HCT116 (cell line): Measurements from ENCODE around the gene ATP6V0D1. TPM values are rescaled to one million over a fixed set of nuclear protein-coding genes. Genes with fewer than 3 reads are reported as not detected.

Experiments
- ATAC-seq: fragments of 200-7000 bp; cut with Tn5 transposase; 2 replicates; pipeline ENCODE4 v1.9.1; 2020; ENCODE audit warnings: mild to moderate bottlenecking, moderate library complexity
- BruUV-seq: library from RNA; stranded (reverse); fragments of 400-500 nt; replicated peaks from 2 replicates; lab custom pipeline; 2021; lab: Mats Ljungman, UMichigan
- CTCF ChIA-PET: fragments of 300-600 bp; sonication (Branson Sonifier 250); formaldehyde crosslinking; loops from one replicate; lab custom pipeline; 2021; ENCODE audit warnings: antibody characterized with exemption; lab: Charles Lee
- POLR2A ChIA-PET: fragments of 300-600, 350-600 bp; sonication (Branson Sonifier 250); formaldehyde crosslinking; loops from one replicate; lab custom pipeline; 2021; ENCODE audit warnings: antibody characterized with exemption; lab: Charles Lee
- RAD21 ChIA-PET, 2 experiments: fragments of 300-600 bp; sonication (Branson Sonifier 250); formaldehyde crosslinking; loops; one replicate each; lab custom pipeline; 2023; ENCODE audit warnings: low total read pairs in 2 of 2; ENCODE audit not compliant: uncharacterized antibody in 2 of 2, unreplicated experiment in 2 of 2, low non-redundant PET in 1 of 2; lab: Charles Lee
- DNase-seq: peaks from one replicate; pipeline ENCODE4 v3.0.0-alpha.2; 2010; ENCODE audit warnings: low read depth, low spot score
- H2AFZ ChIP-seq: fragments of 200-600 bp; shearing (Covaris generic), sonication (generic); 2 replicates; pipeline ENCODE4 v1.6.1; 2017; ENCODE audit warnings: low read depth, mixed run types, mixed read lengths, antibody characterized with exemption, low read length; ENCODE audit not compliant: poor library complexity, severe bottlenecking
- H3K27ac ChIP-seq: 2 replicates; pipeline ENCODE4 v1.5.1; 2012; ENCODE audit warnings: low read depth, low read length
- H3K27me3 ChIP-seq: fragments of 200-600 bp; sonication (generic); 2 replicates; pipeline ENCODE4 v1.6.1; 2016; ENCODE audit warnings: mixed run types, low read length, mixed read lengths; ENCODE audit not compliant: insufficient read depth
- H3K36me3 ChIP-seq, 2 experiments: fragments of 200-500 bp in 1 of 2; fragments of 200-600 bp in 1 of 2; sonication (Bioruptor generic) in 1 of 2; sonication (generic) in 1 of 2; 2 replicates each; pipeline versions ENCODE4 v1.5.1 to v1.6.1; 2014 to 2016; ENCODE audit warnings: low read length in 2 of 2, inconsistent platforms in 1 of 2, mixed read lengths in 1 of 2, mixed run types in 1 of 2; ENCODE audit not compliant: insufficient read depth in 2 of 2, control insufficient read depth in 1 of 2
- H3K4me1 ChIP-seq, 2 experiments: fragments of 200-600 bp in 1 of 2; sonication (generic) in 1 of 2; 2 replicates each; pipeline versions ENCODE4 v1.5.1 to v1.6.1; 2012 to 2017; ENCODE audit warnings: low read length in 2 of 2, inconsistent platforms in 1 of 2, mild to moderate bottlenecking in 1 of 2, mixed read lengths in 1 of 2, mixed run types in 1 of 2, moderate library complexity in 1 of 2; ENCODE audit not compliant: insufficient read depth in 2 of 2, control insufficient read depth in 1 of 2
- H3K4me2 ChIP-seq: fragments of 200-600 bp; sonication (generic); 2 replicates; pipeline ENCODE4 v1.6.1; 2017; ENCODE audit warnings: mixed run types, low read length, mixed read lengths
- H3K4me3 ChIP-seq, 2 experiments: fragments of 200-600 bp in 1 of 2; sonication (generic) in 1 of 2; replicated peaks in 1 of 2; 2 replicates each; pipeline ENCODE4 v1.5.1; 2011 to 2016; ENCODE audit warnings: low read length in 2 of 2, control low read depth in 1 of 2, low read depth in 1 of 2, mild to moderate bottlenecking in 1 of 2, mixed read lengths in 1 of 2, mixed run types in 1 of 2
- H3K79me2 ChIP-seq: fragments of 200-600 bp; sonication (generic); 2 replicates; pipeline ENCODE4 v1.6.1; 2017; ENCODE audit warnings: mild to moderate bottlenecking, mixed run types, low read length, moderate library complexity, mixed read lengths; ENCODE audit not compliant: insufficient read depth
- H3K9ac ChIP-seq: fragments of 200-600 bp; sonication (generic); 2 replicates; pipeline ENCODE4 v1.6.1; 2016; ENCODE audit warnings: low read length, mixed read lengths
- H3K9me2 ChIP-seq: fragments of 200-600 bp; sonication (generic), shearing (Covaris generic); 2 replicates; pipeline ENCODE4 v1.6.1; 2017; ENCODE audit warnings: mixed run types, mild to moderate bottlenecking, moderate library complexity; ENCODE audit not compliant: insufficient read depth
- H3K9me3 ChIP-seq, 2 experiments: fragments of 200-500 bp in 1 of 2; fragments of 200-600 bp in 1 of 2; sonication (Bioruptor generic) in 1 of 2; sonication (generic) in 1 of 2; 2 replicates each; pipeline ENCODE4 v1.6.1; 2014 to 2017; ENCODE audit warnings: low read length in 2 of 2, mixed read lengths in 2 of 2, inconsistent platforms in 1 of 2, low read depth in 1 of 2, mild to moderate bottlenecking in 1 of 2, mixed run types in 1 of 2, moderate library complexity in 1 of 2; ENCODE audit not compliant: control insufficient read depth in 1 of 2, insufficient read depth in 1 of 2
- H4K20me1 ChIP-seq: fragments of 200-600 bp; sonication (generic), shearing (Covaris generic); 2 replicates; pipeline ENCODE4 v1.6.1; 2017; ENCODE audit warnings: mixed run types, mild to moderate bottlenecking, moderate library complexity; ENCODE audit not compliant: insufficient read depth
- CBX3 ChIP-seq: IDR thresholded peaks from 2 replicates; pipeline ENCODE4 v1.6.1; 2012; ENCODE audit warnings: low read depth
- CEBPB ChIP-seq: IDR thresholded peaks from 2 replicates; pipeline ENCODE4 v1.6.1; 2012; ENCODE audit warnings: low read depth
- EGR1 ChIP-seq: IDR thresholded peaks from 2 replicates; pipeline ENCODE4 v1.6.1; 2012; ENCODE audit warnings: low read depth
- EZH2 ChIP-seq: fragments of 200-600 bp; sonication (generic); IDR thresholded peaks from 2 replicates; pipeline ENCODE4 v1.6.1; 2017; ENCODE audit warnings: antibody characterized with exemption, mixed run types
- EZH2phosphoT487 ChIP-seq: fragments of 200-600 bp; IDR thresholded peaks from 2 replicates; pipeline ENCODE4 v1.6.1; 2018; ENCODE audit warnings: antibody characterized with exemption, borderline replicate concordance
- JUND ChIP-seq: IDR thresholded peaks from 2 replicates; pipeline ENCODE4 v1.6.1; 2012
- POLR2A ChIP-seq: IDR thresholded peaks from 2 replicates; pipeline ENCODE4 v1.7.0; 2011; ENCODE audit warnings: borderline replicate concordance; ENCODE audit not compliant: insufficient read depth, insufficient read length; ENCODE audit errors: extremely low read depth
- SIN3A ChIP-seq: IDR thresholded peaks from 2 replicates; pipeline ENCODE4 v1.6.1; 2012; ENCODE audit warnings: low read depth
- SRF ChIP-seq: IDR thresholded peaks from 2 replicates; pipeline ENCODE4 v1.6.1; 2012; ENCODE audit warnings: low read depth
- ZFX ChIP-seq: fragments of 450-650 bp; IDR thresholded peaks from 2 replicates; pipeline ENCODE4 v1.6.1; 2017
- intact Hi-C: fragments of 100-400 bp; cut with micrococcal nuclease; formaldehyde crosslinking; loops from 2 replicates; pipeline ENCODE4 v1.10.0; 2022
- total RNA-seq: library from RNA; stranded (reverse); gene quantifications from one replicate; pipeline ENCODE4 v1.2.1, GENCODE V29; 2021; ENCODE audit not compliant: unreplicated experiment
- TF ChIP-seq, protein P1 (sequence below): IDR thresholded peaks from 2 replicates; pipeline ENCODE4 v1.6.1; 2012
- TF ChIP-seq, protein P2 (sequence below): IDR thresholded peaks from 2 replicates; pipeline ENCODE4 v1.6.1; 2012
- TF ChIP-seq, protein P3 (sequence below): IDR thresholded peaks from 2 replicates; pipeline ENCODE4 v1.6.1; 2012; ENCODE audit warnings: low read depth
- TF ChIP-seq, protein P4 (sequence below): IDR thresholded peaks from 2 replicates; pipeline ENCODE4 v1.6.1; 2011; ENCODE audit warnings: mild to moderate bottlenecking, low read length, moderate library complexity; ENCODE audit not compliant: insufficient replicate concordance; ENCODE audit errors: extremely low read depth

The ATP6V0D1 gene
- total RNA-seq, 1 experiment from 2014 or later = 36.6 TPM

DNA sequence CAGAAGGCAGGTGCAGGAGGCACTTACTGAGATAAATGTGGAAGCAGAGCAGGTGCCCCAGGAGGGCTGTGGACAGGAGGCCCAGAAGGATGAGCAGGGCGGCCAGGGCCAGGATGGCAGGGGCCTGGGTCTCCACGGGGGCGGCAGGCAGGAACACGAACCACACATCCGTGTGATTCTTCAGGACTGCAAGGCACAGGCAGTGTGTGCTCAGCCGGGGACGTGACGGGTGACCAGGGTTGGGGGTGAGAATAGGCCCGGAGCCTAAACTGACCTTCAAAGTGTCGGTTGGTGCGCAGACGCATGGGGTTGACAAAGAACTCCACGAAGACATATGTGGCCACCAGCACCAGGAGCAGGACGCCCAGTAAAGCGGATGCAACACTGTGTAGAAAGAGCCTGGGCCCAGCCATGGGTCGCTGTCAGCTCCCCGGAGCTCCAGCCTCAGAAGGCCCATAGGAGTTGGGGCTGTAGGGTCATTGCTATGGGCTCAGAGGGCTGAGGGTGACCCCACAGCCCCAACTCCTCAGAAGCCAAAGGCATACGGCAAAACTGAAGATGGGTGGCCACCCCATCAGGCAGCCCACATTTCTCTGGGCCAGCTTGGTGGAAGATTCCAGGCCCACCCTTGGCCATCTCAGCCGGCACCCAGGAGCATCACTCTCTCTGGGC lies 82.3 kb downstream of the ATP6V0D1 start:
- no peaks in the 10 kb centered on the region for H3K27me3 ChIP-seq
- ChIA-PET RAD21 (no interaction called here), CTCF (interaction anchor here (1.4 kb wide), 1 partner anchor 138 kb away, joined by 4 read pairs; no protein-coding TSS in a partner anchor), POLR2A (no interaction called here)
- ATAC-seq (no peak), DNase-seq (no peak)
- no peak overlapping the region for H3K4me2 ChIP-seq
- TF ChIP-seq, protein P1, sequence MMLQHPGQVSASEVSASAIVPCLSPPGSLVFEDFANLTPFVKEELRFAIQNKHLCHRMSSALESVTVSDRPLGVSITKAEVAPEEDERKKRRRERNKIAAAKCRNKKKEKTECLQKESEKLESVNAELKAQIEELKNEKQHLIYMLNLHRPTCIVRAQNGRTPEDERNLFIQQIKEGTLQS = no peak
- TF ChIP-seq EGR1 (no peak), EZH2phosphoT487 (no peak), JUND (no peak), EZH2 (no peak), ZFX (no peak), CEBPB (no peak), SRF (no peak), SIN3A (no peak)
- no peak overlapping the region for H3K4me3 ChIP-seq
- no peaks in the 10 kb centered on the region for H3K9me2 ChIP-seq
- BruUV-seq = no TSS peak
- H3K36me3 ChIP-seq = no peaks in the 10 kb centered on the region
- no peak overlapping the region for H3K9ac ChIP-seq
- no peaks in the 10 kb centered on the region for H3K9me3 ChIP-seq
- intact Hi-C loops = loop anchor here (5.0 kb wide), 1 partner anchor 136 kb away; no protein-coding TSS in a partner anchor
- H3K27ac ChIP-seq = no peak overlapping the region
- peaks cover 11 to 22% of the 10 kb centered on the region in 2 experiments for H3K4me1 ChIP-seq
- H4K20me1 ChIP-seq = no peaks in the 10 kb centered on the region
- no peak overlapping the region for H2AFZ ChIP-seq
- no peaks in the 10 kb centered on the region for H3K79me2 ChIP-seq

DNA sequence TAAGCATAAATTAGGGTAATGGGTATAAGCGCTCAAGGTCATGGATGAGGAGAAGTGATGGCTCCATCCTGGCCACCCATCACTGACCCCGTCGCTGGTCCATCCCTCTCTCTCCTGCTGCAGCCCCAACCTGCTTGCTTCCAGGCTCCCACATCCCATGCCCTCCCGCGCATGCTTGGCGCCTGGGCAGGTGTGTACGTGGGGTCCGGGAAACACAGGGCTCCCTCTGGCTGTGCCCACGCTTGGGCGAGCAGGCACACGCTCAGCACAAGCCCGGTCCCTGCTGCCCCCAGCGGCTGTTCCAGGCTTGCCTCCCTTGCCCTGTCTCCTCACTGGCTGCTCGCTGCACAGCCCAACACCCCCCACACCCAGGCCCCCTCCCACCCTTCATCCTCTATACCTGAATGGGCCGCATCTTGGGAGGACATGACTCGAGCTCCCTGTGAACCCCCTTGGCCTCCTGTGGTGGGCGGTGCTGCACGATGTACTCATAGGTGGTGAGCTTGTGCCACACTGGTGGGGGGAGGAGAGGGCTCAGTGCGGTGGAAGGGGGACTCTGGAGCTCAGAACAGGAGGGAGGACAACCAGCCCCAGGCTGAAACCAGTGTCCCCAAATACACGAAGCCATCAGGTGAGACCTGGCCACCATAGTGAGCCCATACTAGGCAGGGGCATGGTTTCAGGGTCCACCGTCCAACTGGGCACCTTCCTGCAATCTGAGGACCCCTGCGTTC lies 83.0 kb downstream of the ATP6V0D1 start:
- ChIA-PET CTCF (interaction anchor here (1.0 kb wide), 1 partner anchor 137 kb away, joined by 3 read pairs; no protein-coding TSS in a partner anchor), RAD21 (no interaction called here), POLR2A (no interaction called here)
- H3K9me2 ChIP-seq = no peaks in the 10 kb centered on the region
- no peaks in the 10 kb centered on the region for H3K9me3 ChIP-seq
- BruUV-seq = no TSS peak
- no peak overlapping the region for H3K4me2 ChIP-seq
- H3K36me3 ChIP-seq = no peaks in the 10 kb centered on the region
- intact Hi-C loops = loop anchor here (5.0 kb wide), 1 partner anchor 136 kb away; no protein-coding TSS in a partner anchor
- no peak overlapping the region for H2AFZ ChIP-seq
- no peak overlapping the region for H3K27ac ChIP-seq
- no peaks in the 10 kb centered on the region for H3K79me2 ChIP-seq
- peaks cover 10 to 20% of the 10 kb centered on the region in 2 experiments for H3K4me1 ChIP-seq
- no peak overlapping the region for H3K9ac ChIP-seq
- DNase-seq = no peak
- ATAC-seq = no peak
- H4K20me1 ChIP-seq = no peaks in the 10 kb centered on the region
- no peaks in the 10 kb centered on the region for H3K27me3 ChIP-seq
- H3K4me3 ChIP-seq = no peak overlapping the region
- TF ChIP-seq JUND = no peak
- TF ChIP-seq CBX3 = no peak
- TF ChIP-seq, protein P2, sequence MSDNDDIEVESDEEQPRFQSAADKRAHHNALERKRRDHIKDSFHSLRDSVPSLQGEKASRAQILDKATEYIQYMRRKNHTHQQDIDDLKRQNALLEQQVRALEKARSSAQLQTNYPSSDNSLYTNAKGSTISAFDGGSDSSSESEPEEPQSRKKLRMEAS = no peak
- no peak for TF ChIP-seq POLR2A
- TF ChIP-seq SIN3A = no peak
- TF ChIP-seq CEBPB = no peak
- TF ChIP-seq, protein P3, sequence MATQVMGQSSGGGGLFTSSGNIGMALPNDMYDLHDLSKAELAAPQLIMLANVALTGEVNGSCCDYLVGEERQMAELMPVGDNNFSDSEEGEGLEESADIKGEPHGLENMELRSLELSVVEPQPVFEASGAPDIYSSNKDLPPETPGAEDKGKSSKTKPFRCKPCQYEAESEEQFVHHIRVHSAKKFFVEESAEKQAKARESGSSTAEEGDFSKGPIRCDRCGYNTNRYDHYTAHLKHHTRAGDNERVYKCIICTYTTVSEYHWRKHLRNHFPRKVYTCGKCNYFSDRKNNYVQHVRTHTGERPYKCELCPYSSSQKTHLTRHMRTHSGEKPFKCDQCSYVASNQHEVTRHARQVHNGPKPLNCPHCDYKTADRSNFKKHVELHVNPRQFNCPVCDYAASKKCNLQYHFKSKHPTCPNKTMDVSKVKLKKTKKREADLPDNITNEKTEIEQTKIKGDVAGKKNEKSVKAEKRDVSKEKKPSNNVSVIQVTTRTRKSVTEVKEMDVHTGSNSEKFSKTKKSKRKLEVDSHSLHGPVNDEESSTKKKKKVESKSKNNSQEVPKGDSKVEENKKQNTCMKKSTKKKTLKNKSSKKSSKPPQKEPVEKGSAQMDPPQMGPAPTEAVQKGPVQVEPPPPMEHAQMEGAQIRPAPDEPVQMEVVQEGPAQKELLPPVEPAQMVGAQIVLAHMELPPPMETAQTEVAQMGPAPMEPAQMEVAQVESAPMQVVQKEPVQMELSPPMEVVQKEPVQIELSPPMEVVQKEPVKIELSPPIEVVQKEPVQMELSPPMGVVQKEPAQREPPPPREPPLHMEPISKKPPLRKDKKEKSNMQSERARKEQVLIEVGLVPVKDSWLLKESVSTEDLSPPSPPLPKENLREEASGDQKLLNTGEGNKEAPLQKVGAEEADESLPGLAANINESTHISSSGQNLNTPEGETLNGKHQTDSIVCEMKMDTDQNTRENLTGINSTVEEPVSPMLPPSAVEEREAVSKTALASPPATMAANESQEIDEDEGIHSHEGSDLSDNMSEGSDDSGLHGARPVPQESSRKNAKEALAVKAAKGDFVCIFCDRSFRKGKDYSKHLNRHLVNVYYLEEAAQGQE = no peak
- TF ChIP-seq SRF = no peak
- TF ChIP-seq, protein P4, sequence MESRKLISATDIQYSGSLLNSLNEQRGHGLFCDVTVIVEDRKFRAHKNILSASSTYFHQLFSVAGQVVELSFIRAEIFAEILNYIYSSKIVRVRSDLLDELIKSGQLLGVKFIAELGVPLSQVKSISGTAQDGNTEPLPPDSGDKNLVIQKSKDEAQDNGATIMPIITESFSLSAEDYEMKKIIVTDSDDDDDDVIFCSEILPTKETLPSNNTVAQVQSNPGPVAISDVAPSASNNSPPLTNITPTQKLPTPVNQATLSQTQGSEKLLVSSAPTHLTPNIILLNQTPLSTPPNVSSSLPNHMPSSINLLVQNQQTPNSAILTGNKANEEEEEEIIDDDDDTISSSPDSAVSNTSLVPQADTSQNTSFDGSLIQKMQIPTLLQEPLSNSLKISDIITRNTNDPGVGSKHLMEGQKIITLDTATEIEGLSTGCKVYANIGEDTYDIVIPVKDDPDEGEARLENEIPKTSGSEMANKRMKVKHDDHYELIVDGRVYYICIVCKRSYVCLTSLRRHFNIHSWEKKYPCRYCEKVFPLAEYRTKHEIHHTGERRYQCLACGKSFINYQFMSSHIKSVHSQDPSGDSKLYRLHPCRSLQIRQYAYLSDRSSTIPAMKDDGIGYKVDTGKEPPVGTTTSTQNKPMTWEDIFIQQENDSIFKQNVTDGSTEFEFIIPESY = no peak
